Osteocyte (in vitro differentiated cells): Measurements from ENCODE around the gene HOXA2. TPM values are rescaled to one million over a fixed set of nuclear protein-coding genes. Genes with fewer than 3 reads are reported as not detected.

Source experiments
- DNase-seq: peaks from one replicate; pipeline ENCODE4 v3.0.0; 2021; ENCODE audit warnings: mixed read lengths; ENCODE audit not compliant: unreplicated experiment; ENCODE audit errors: extremely low spot score
- H3K27ac Mint-ChIP-seq: one replicate; pipeline ENCODE4 v1.8.0; 2021; ENCODE audit warnings: mild to moderate bottlenecking, mixed read lengths; ENCODE audit not compliant: unreplicated experiment
- H3K27me3 Mint-ChIP-seq: one replicate; pipeline ENCODE4 v1.8.0; 2021; ENCODE audit warnings: mixed read lengths; ENCODE audit not compliant: unreplicated experiment
- H3K36me3 Mint-ChIP-seq: one replicate; pipeline ENCODE4 v1.8.0; 2021; ENCODE audit warnings: mixed read lengths; ENCODE audit not compliant: unreplicated experiment
- H3K4me1 Mint-ChIP-seq: one replicate; pipeline ENCODE4 v1.8.0; 2021; ENCODE audit warnings: mixed read lengths; ENCODE audit not compliant: unreplicated experiment
- H3K4me3 Mint-ChIP-seq: one replicate; pipeline ENCODE4 v1.8.0; 2021; ENCODE audit warnings: mild to moderate bottlenecking, moderate library complexity, mixed read lengths; ENCODE audit not compliant: unreplicated experiment
- H3K9me3 Mint-ChIP-seq: one replicate; pipeline ENCODE4 v1.8.0; 2021; ENCODE audit warnings: mixed read lengths; ENCODE audit not compliant: unreplicated experiment
- total RNA-seq: library from RNA; stranded (reverse); gene quantifications from 2 replicates; pipeline ENCODE4 v1.2.1, GENCODE V29; 2021
- TF ChIP-seq, protein P1 (sequence below): fragments of 200-600 bp; sonication (generic); IDR thresholded peaks from 2 replicates; pipeline ENCODE4 v1.5.0; 2021; ENCODE audit warnings: antibody characterized with exemption, mild to moderate bottlenecking, moderate library complexity

The HOXA2 gene
- total RNA-seq, 1 donor from 2014 or later: not detected

DNA sequence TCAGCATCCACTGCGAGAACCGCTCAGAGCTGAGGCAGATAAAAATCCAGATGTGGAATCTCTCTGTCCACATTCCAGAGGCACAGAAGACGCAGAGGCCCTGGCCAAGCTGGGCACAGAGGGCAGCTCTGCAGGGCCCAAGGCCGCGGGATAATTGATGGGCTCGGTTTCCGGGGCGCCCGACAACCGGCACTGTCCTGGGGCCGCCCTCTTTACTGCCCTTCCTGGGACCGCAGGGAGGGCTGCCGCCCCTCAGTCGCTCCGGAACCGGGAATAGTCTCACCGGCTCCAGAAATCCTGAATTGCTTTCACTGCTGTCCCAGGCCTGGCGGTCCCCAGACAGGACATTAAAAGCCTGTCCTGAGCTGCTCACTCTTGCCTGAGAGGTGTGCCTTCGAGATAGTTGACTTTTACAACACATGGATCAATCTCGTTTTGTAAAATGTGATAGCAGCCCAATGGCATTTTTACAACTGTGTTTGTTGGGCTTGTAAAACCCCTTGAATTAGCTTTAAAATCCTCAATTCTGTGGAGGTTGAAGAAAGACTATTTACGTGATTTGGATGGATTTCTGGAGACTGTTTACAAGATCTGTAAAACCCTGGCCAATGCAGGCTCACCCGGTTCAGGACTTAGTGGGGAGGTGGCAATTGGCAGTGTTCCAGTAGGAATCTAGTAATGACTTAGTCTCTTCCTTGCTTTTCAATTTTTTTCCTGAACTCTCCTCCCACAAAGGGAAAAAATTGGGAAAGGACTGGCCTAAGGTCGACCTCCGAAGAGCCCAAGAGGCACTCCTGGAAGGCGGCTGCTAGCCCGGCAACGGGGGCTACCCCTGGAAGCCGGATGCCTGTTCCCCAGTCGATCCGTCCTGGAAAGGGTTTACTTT is 46.5 kb upstream of the HOXA2 start:
- H3K27ac Mint-ChIP-seq: no peak overlapping the region
- H3K27me3 Mint-ChIP-seq: peaks cover 89% of the 10 kb centered on the region
- H3K4me1 Mint-ChIP-seq: peaks cover 10% of the 10 kb centered on the region
- TF ChIP-seq, protein P1, sequence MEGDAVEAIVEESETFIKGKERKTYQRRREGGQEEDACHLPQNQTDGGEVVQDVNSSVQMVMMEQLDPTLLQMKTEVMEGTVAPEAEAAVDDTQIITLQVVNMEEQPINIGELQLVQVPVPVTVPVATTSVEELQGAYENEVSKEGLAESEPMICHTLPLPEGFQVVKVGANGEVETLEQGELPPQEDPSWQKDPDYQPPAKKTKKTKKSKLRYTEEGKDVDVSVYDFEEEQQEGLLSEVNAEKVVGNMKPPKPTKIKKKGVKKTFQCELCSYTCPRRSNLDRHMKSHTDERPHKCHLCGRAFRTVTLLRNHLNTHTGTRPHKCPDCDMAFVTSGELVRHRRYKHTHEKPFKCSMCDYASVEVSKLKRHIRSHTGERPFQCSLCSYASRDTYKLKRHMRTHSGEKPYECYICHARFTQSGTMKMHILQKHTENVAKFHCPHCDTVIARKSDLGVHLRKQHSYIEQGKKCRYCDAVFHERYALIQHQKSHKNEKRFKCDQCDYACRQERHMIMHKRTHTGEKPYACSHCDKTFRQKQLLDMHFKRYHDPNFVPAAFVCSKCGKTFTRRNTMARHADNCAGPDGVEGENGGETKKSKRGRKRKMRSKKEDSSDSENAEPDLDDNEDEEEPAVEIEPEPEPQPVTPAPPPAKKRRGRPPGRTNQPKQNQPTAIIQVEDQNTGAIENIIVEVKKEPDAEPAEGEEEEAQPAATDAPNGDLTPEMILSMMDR: no peak
- H3K36me3 Mint-ChIP-seq: peaks cover 2% of the 10 kb centered on the region
- no peak for DNase-seq
- H3K9me3 Mint-ChIP-seq: no peaks in the 10 kb centered on the region
- no peak overlapping the region for H3K4me3 Mint-ChIP-seq

DNA sequence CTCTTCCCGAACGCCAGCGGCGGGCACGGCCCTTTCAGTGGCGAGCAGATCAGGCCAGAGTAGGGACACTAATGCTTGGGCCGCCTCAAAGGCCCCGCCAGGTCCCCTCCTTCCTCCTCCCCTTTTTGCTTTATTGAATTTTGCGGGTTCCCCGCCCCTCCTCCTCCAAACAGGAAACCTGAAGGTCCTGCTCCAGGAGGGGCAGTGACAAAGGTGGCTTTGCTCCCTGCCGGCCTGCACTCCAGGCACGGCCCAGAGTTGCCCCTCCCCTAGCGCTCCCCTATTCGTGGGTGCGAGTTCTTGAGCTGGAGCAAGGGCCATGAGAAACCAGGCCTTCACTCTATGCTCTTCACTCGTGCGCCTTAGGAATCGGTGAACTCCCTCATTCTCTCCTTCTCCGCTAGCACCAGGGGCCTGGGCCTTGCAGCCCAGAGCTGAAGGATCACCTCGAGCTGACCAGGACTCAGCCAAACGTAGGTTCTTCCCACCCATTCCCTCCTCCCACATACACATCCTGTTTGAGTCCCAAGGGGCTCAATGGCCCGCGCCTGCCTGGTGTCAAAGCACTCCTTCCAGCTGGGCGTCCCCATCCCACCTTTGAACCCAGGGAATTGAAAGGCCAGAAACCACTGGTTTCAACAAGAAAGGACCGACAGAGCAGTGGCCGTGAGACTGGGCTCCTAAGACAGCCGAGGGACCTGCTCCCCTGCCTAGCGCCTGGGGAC is 45.7 kb upstream of the HOXA2 start:
- Mint-ChIP-seq H3K4me1 (peaks cover 10% of the 10 kb centered on the region), H3K27ac (no peak overlapping the region), H3K27me3 (peaks cover 86% of the 10 kb centered on the region), H3K36me3 (peaks cover 2% of the 10 kb centered on the region), H3K4me3 (no peak overlapping the region), H3K9me3 (no peaks in the 10 kb centered on the region)
- peak; percentile 73 for DNase-seq
- TF ChIP-seq, protein P1: no peak

DNA sequence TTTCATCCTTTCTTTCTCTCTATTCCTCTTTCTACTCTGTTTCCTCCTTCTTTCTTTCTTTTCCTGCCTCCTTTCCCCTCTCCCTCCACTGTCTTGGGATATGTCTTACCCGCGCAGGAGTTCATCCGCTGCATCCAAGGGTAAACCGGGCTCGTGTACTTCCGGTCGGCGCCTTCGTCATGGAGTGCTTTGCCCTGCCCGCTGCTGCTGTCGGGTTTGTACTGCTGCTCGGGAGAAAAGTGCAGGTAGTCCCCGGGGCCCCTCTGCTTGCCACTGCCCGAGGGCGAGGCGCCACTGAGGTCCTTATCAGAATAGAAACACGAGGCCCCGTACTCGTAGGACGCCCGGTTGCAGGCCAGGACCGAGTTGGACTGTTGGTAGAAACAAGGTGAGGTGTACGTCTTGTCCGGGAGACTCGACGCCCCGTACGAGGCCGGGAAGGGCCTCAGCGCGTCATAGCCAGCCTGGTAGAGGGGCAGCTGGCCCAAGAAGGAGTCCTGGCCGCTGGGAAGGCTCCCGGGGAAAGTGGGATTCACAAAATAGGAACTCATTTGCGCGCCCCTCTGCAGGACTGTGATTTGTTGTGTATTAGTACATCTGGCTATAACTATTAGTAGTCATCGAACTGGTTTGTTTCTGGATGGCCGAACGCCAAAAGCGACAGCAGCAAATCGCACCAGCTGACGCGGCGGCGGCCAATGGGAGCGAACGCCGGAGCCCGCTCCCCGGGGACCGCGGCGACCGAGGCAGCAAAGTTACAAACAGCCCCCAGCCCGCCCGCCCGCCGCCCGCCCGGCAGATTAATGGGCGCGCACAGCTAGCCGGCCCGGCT is 44.9 kb upstream of the HOXA2 start, which contains the start of gene HOXA6:
Gene HOXA6 (minus strand): TSS at position 576 of the 832 bp plus-strand sequence. CDS start 25 bp downstream, at position 551.
- no peak for DNase-seq
- Mint-ChIP-seq H3K27me3 (peaks cover 86% of the 10 kb centered on the region), H3K9me3 (no peaks in the 10 kb centered on the region), H3K27ac (no peak within 1 kb of the TSS), H3K36me3 (peaks cover 2% of the 10 kb centered on the region), H3K4me1 (peaks cover 14% of the 10 kb centered on the region), H3K4me3 (no peak within 1 kb of the TSS)
- TF ChIP-seq, protein P1: no peak

DNA sequence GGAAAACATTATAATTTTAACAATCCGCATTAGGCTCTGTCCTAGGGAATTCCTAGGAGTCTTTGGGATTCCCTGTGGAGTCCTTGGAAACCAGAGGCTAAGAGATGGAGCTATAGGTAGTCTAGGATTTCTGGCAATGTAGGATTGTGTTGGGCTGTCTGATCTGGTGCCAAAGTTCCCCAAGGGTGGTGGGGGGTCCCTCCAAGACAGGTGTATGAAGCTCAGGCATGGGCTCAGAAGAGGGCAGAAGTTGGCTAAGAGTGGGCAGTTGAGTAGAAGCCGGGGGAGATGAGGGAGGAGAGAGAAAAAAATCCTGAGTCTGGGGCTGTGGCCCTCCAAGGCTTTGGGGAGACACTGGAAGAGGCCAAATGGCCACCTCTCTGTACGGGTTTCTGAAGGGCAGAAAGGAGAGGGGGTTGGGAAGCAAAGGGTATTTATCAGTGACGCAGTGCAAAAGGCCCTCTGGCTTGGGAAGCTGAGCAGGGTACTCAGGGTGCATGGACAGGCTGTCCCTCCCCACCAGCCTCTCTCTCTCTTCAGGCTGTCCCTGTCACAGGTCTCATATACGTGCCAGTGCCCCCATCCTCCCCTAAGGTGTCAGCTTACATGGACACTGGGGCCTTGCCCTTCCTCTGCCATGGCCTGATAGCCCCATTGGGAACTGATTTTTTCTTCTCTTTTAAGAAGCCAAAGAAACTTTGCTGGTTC is 44.2 kb upstream of the HOXA2 start:
- DNase-seq: no peak
- Mint-ChIP-seq H3K4me3 (no peak overlapping the region), H3K9me3 (no peaks in the 10 kb centered on the region), H3K27me3 (peaks cover 85% of the 10 kb centered on the region), H3K36me3 (peaks cover 2% of the 10 kb centered on the region), H3K4me1 (peaks cover 13% of the 10 kb centered on the region), H3K27ac (no peak overlapping the region)
- TF ChIP-seq, protein P1: no peak
